ENCODE results near the gene BICRA.
"Not testable (repeated sequence)": the region's sequence is repeated elsewhere in the genome, so short reads cannot be mapped to it uniquely, and the experiment has no call there.

BICRA gene

GRCh38 chr19:47631681-47632446 lies 22.9 kb downstream of the BICRA start:
- DNase-seq, result no peak

DNA sequence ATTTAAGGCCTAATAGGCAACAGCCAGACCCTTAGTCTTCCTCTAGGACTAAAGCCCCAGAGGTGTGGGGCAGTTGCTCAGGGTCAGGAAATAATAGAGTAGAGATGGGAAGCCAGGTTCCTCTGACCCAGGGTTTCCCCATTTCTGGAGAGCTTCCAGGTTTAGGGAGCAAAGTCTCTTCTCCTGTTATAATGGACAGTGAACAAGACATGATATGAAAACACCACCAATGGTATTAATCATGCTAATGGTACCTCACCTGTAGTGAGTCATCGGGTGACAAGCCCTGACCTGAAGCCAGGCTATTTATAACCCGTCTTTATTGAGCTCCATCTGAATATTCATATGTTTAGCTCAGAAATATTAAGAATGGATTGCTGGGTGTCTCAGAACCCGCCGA lies 24.6 kb downstream of the BICRA start:
- no peak for DNase-seq

DNA sequence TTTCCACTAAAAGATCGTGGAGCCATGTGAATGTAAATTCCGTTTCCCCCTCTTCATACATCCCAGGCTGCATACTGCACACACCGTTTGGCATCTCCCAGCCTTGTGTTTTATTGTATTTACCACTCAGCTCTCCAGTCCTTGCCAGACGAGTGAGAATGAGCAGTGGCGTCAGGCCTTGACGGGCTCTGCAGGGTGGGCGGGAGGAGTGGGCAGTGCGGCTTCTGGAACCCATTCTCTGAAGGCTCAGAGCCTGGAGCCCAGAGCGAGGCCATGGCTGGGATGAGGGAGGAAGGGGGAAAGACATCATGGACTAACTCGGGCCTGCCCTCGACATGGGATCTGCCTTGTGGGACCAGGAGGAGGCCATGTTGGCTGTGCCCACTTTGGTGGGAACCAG lies 25.1 kb downstream of the BICRA start:
- DNase-seq, result no peak

DNA sequence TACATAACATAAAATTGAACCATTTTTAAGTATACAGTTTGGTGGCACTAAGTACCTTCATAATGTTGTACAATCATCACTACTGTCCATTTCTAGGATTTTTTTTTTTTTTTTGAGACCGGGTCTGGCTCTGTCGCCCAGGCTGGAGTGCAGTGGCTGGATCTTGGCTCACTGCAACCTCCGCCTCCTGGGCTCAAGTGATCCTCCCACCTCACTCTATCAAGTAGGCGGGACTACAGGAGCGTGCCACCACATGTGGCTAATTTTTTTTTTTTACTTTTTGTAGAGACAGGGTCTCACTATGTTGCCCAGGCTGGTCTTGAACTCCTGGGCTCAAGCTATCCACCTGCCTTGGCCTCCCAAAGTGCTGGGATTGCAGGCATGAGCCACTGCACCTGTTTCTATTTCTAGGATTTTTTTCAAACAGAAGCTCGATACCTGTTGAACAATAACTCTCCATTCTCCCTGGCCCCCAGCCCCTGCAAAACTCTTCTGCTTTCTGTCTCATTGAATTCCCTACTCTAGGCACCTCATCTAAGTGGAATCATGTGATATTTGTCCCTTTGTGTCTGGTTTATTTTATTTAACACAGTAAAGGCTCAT lies 26.3 kb downstream of the BICRA start:
- DNase-seq, result not testable (repeated sequence)

- DNase-seq, result no peak
Observed at GRCh38 chr19:47637550-47637949, 28.6 kb downstream of the BICRA start.

GRCh38 chr19:47641891-47642485 lies 33.1 kb downstream of the BICRA start:
- DNase-seq, result no peak

- DNase-seq, result no peak
Observed at GRCh38 chr19:47643281-47643680, 34.3 kb downstream of the BICRA start.

DNA sequence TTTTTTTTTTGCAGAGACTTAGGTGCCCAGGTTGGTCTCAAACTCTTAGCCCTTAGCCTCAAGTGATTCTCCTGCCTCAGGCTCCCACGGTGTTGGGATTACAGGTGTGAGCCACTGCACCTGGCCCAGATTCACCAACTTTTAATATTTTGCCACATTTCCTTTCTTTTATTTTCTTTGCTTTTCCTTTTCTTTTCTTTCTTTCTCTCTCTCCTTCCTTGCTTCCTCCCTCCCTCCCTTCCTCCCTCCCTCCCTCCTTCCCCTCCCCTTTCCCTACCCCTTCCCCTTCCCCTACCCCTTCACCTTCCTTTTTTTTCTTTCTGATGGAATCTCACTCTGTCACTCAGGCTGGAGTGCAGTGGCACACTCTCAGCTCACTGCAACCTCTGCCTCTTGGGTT lies 35.3 kb downstream of the BICRA start:
- DNase-seq, result no peak

DNA sequence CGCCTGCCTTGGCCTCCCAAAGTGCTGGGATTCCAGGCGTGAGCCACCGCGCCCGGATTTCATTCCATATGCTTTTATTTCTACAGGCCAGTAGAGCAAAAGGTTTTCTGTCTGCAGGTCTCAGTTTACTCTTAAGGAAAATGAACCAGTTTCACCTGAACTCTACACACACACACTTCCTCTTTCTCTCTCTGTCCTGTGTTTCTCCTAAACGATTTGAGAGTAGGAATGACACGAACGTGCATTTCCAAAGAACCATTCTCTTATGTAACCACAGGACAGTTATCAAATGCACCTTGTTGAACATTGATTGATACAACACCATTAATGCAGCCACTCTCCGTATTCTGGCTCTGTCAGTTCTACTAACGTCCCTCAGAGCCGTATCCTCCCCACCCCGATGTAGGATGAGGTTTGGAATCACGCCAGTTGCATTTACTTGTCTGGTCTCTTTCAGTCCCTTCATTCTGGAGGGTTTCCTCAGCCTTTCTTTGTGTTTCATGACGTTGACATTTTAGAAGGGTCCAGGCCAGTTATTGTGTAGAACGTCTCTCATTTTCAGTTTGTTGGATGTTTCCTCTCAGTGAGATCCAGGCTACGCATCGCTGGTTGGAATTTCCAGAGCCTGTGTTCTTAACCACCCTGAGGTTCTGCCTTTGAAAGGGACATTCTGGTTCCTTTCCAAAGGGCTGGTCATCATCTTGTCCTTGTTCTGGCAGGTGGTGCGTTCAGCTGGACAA lies 36.0 kb downstream of the BICRA start:
- no peak for DNase-seq

DNA sequence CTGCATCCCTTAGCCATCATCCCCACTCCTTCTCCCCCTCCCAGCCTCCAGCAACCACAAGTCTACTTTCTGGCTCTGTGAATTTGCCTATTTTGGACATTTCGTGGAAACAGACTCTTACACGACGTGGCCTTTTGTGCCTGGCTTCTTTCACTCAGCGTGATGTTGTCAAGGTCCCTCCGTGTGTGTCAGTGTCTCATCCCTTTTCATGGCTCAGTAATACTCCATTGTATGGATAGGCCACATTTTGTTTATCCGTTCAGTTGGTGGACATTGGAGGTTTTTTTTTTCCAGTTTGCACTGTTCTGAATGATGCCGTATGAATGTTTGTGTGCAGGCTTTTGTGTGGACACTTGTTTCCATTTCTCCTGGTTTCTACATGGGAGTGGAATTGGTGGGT lies 38.0 kb downstream of the BICRA start:
- DNase-seq, result no peak

GRCh38 chr19:47649588-47649987 lies 40.7 kb downstream of the BICRA start:
- DNase-seq, result no peak

DNA sequence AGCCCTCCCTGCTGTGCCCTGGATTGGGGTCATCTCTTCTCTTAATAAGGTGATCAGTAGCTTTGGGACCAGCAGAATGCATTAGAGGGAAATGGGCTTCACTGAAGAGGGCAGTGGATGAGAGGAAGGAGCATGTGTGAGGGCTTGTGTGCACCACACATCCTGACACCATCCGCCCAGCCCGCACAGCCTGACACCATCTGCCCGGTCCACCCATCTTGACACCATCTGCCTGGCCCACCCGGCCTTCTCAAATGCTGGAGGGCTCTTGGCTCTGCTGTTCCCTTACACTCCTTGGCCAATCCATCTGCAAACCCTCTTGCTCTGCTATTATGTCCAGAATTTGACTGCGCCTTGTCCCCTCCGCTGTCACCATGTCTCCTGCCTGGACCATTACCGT lies 41.8 kb downstream of the BICRA start:
- DNase-seq, result no peak

DNA sequence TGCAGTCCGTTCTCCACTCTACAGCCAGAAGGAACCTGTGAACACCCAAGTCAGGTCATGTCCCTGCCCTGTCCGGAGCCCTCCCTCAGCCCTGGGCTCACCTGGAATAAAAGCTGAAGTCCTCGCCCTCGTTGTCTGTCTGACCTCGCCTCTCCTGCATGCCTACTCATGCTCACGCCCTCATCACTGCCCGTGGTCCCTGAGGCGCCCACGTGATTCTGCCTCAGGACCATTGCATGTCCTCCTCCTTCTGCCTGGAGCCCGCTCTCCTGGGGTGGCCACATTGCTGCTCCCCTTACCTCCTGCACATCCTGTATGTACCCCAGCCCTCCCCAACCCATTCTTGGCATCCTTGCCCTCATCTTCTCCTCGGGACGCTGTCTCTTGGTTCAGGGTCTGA lies 42.2 kb downstream of the BICRA start:
- DNase-seq, result no peak

- no peak for DNase-seq
Observed at GRCh38 chr19:47651691-47652090, 42.8 kb downstream of the BICRA start.

- no peak for DNase-seq
Observed at GRCh38 chr19:47652285-47652684, 43.4 kb downstream of the BICRA start.

GRCh38 chr19:47653856-47654255 lies 44.9 kb downstream of the BICRA start:
- no peak for DNase-seq

GRCh38 chr19:47657719-47658118 lies 48.8 kb downstream of the BICRA start:
- DNase-seq, result no peak

- no peak for DNase-seq
Observed at GRCh38 chr19:47658431-47659348, 49.8 kb downstream of the BICRA start.

GRCh38 chr19:47660435-47660832 lies 51.5 kb downstream of the BICRA start:
- DNase-seq, result no peak

DNA sequence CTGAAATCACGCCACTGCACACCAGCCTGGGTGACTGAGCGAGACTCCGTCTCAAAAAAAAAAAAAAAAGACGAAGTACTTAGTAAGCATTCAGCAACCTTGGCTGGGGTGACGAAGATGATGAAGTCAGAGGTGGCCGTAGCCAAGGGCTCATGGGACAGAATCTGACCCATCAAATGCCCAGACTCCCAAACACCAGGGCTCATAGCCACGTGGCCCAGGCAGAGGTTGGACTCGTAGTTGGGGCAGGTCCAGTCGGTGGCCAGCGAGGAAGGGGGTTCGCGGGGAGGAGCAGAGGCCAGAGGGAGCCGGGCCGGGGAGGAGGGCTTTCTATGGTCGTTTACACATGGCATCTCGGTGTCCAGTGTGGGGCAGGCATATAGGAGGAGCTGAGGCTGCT lies 52.2 kb downstream of the BICRA start:
- DNase-seq, result no peak

DNA sequence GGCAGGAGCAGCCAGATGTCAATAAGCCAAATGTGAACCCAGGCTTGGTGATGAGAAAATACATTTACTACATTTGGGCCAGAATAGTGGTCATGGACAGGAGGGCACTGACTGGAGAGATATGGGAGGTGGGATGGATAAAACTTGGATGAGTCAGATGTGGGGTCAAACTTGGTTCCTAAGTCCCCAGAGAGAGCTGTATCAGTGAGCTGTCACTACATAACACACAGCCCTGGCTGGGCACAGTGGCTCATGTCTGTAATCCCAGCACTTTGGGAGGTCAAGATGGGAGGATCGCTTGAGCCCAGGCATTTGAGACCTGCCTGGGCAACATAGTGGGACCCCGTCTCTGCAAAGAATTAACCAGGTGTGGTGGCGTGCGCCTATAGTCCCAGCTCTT lies 52.7 kb downstream of the BICRA start:
- no peak for DNase-seq

DNA sequence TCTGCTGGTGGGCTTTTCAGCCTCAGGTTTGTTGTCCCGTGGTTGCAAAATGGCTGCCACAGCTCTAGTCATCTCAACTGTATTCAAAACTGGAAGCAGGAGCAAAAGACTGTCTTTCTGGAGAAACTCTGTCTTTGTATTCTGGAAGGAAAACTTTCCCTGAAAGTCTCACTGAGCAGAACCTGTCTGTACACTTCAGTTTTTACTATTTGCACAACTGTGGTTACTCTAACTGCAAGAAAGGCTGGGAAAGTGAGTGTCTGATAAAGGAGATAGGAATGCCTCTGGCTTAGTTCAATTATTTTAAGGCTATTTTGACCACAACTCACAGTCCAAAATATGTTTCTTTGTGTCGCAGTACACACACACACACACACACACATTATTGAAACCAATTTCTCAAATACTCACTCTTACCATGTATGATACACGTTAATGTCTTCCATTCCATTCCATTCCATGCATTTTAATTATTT lies 54.5 kb downstream of the BICRA start:
- DNase-seq, result no peak

Data from bone marrow (tissue), 2 donors.